Activated CD8-positive, alpha-beta memory T cell treated with anti-CD3 and anti-CD28 coated beads, Interleukin-2, amount 50 U/mL, for 24 hours (primary cell): ENCODE measurements around the gene STIM2.

Experiments used
- DNase-seq: peaks from one replicate; pipeline ENCODE4 v3.0.0-alpha.2; 2020; ENCODE audit errors: extremely low read depth

STIM2 gene

GRCh38 chr4:27040356-27040755 lies 179.7 kb downstream of the STIM2 start:
- DNase-seq = no peak

GRCh38 chr4:27042411-27042810 lies 181.8 kb downstream of the STIM2 start:
- no peak for DNase-seq

- DNase-seq = no peak
These were observed 182.6 kb downstream of the STIM2 start for GRCh38 chr4:27043200-27043599.

GRCh38 chr4:27046851-27047250 lies 186.2 kb downstream of the STIM2 start:
- DNase-seq = no peak

- DNase-seq = no peak
These were observed 188.0 kb downstream of the STIM2 start for GRCh38 chr4:27048429-27049238.

GRCh38 chr4:27049239-27049829 lies 188.7 kb downstream of the STIM2 start:
- DNase-seq = no peak

GRCh38 chr4:27050731-27051130 lies 190.1 kb downstream of the STIM2 start:
- DNase-seq = no peak

GRCh38 chr4:27055221-27055760 lies 194.7 kb downstream of the STIM2 start:
- no peak for DNase-seq

- DNase-seq = no peak
These were observed 195.6 kb downstream of the STIM2 start for GRCh38 chr4:27056281-27056680.

- no peak for DNase-seq
These were observed 196.4 kb downstream of the STIM2 start for GRCh38 chr4:27057053-27057452.

- DNase-seq = no peak
These were observed 197.0 kb downstream of the STIM2 start for GRCh38 chr4:27057662-27058061.

- no peak for DNase-seq
These were observed 198.3 kb downstream of the STIM2 start for GRCh38 chr4:27058819-27059406.

GRCh38 chr4:27059446-27059845 lies 198.8 kb downstream of the STIM2 start:
- DNase-seq = no peak

GRCh38 chr4:27062256-27062655 lies 201.6 kb downstream of the STIM2 start:
- no peak for DNase-seq

GRCh38 chr4:27066591-27066990 lies 205.9 kb downstream of the STIM2 start:
- no peak for DNase-seq

GRCh38 chr4:27068151-27068867 lies 207.7 kb downstream of the STIM2 start:
- no peak for DNase-seq
